ENCODE measurements around the gene MRPS2. TPM values are rescaled to one million over a fixed set of nuclear protein-coding genes. Genes with fewer than 3 reads are reported as not detected.

MRPS2 gene
- polyA plus RNA-seq, 2 of the 4 experiments (the other 2 are of a cell fraction): 66.9 to 90.1 TPM

DNA sequence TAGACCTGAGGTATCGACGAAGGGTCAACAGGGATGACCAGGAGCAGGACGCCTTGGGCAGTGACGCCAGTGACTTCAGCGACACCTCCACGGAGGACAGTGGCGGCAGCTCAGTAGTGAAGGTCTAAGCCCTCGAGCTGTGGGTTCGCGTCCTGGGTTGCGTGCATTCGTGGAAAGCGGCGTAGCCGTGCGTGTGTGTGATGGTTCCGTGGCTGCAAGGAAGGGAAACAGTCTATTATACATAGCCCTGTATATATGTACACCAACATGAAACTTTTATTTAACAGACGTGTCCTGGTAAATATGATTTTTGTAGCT lies 12.5 kb upstream of the MRPS2 start:
- no peak for DNase-seq (ENCODE audit: low read depth in 1 of 2, low spot score in 1 of 2)
- no peaks in the 10 kb centered on the region for H3K9me3 ChIP-seq
- POLR2A ChIA-PET: no interaction called here
- ATAC-seq: no peak
- no peak for FAIRE-seq
- CTCF ChIA-PET: interaction anchor here (3.0 to 4.0 kb wide), 2 partner anchors 12 to 17 kb away, joined by 13 to 20 read pairs; partner anchors contain the start of gene MRPS2
- H3K27ac ChIP-seq: no peak overlapping the region
- WGBS (ENCODE audit: missing lambda C conversion rate): 94% methylated on average over 18 of the region's 18 CpGs
- TF ChIP-seq ELK1 (IDR thresholded peaks at IDR 0.05; ENCODE audit: low read depth, low read length): no peak
- TF ChIP-seq NPAS2 (CRISPR knock-in tag; IDR thresholded peaks at IDR 0.05; ENCODE audit: borderline replicate concordance): no peak
- TF ChIP-seq ZNF302 (CRISPR knock-in tag; IDR thresholded peaks at IDR 0.05): no peak
- TF ChIP-seq TFCP2L1 (CRISPR knock-in tag; IDR thresholded peaks at IDR 0.05): no peak
- TF ChIP-seq RARB (CRISPR knock-in tag; IDR thresholded peaks at IDR 0.05): no peak
- no peak for TF ChIP-seq RFX5 (IDR thresholded peaks at IDR 0.05)
- no peak for TF ChIP-seq CTCF (IDR thresholded peaks at IDR 0.05)
- no peak for TF ChIP-seq CBX2 (IDR thresholded peaks at IDR 0.05; ENCODE audit: borderline replicate concordance, low read depth)
- no peak for TF ChIP-seq ZSCAN20 (CRISPR knock-in tag; IDR thresholded peaks at IDR 0.05)
- TF ChIP-seq NR3C1 (IDR thresholded peaks at IDR 0.05): no peak
- no peak for TF ChIP-seq POLR2A (IDR thresholded peaks at IDR 0.05; ENCODE audit: low read length)
- peaks cover 9% of the 10 kb centered on the region; the same call in 1 of the 3 replicates for H3K4me1 ChIP-seq
- no peak overlapping the region for H3K4me2 ChIP-seq
- no peak overlapping the region for H3K4me3 ChIP-seq

- no peak for FAIRE-seq
- ChIA-PET POLR2A (no interaction called here), CTCF (interaction anchor here (3.0 to 4.0 kb wide), 2 partner anchors 11 to 16 kb away, joined by 13 to 20 read pairs; partner anchors contain the start of gene MRPS2)
Measured at GRCh38 chr9:135488527-135488926, 12.0 kb upstream of the MRPS2 start.

More at GRCh38 chr9:135488527-135488926, 12.0 kb upstream of the MRPS2 start:
- Histone ChIP-seq H3K4me1 (peaks cover 9% of the 10 kb centered on the region; the same call in 1 of the 3 replicates), H3K27ac (no peak overlapping the region), H3K9me3 (no peaks in the 10 kb centered on the region), H3K4me2 (no peak overlapping the region), H3K4me3 (no peak overlapping the region)
- no peak for DNase-seq (ENCODE audit: low read depth in 1 of 2, low spot score in 1 of 2)
- 94% methylated on average over 17 of the region's 17 CpGs for WGBS (ENCODE audit: missing lambda C conversion rate)
- TF ChIP-seq RCOR1 (IDR thresholded peaks at IDR 0.05; ENCODE audit: low read depth, low read length): no peak
- TF ChIP-seq, protein P1, sequence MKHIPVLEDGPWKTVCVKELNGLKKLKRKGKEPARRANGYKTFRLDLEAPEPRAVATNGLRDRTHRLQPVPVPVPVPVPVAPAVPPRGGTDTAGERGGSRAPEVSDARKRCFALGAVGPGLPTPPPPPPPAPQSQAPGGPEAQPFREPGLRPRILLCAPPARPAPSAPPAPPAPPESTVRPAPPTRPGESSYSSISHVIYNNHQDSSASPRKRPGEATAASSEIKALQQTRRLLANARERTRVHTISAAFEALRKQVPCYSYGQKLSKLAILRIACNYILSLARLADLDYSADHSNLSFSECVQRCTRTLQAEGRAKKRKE (CRISPR knock-in tag; IDR thresholded peaks at IDR 0.05; ENCODE audit: low read depth): no peak
- no peak for TF ChIP-seq HOXB5 (CRISPR knock-in tag; IDR thresholded peaks at IDR 0.05)
- no peak for TF ChIP-seq MAZ (IDR thresholded peaks at IDR 0.05; ENCODE audit: borderline replicate concordance, low read depth, low read length)
- no peak for TF ChIP-seq TFCP2L1 (CRISPR knock-in tag; IDR thresholded peaks at IDR 0.05)
- no peak for TF ChIP-seq SMC3 (IDR thresholded peaks at IDR 0.05)
- no peak for TF ChIP-seq POLR2AphosphoS2 (conservative IDR thresholded peaks at IDR 0.05; ENCODE audit: low read length)
- TF ChIP-seq HOXA7 (CRISPR knock-in tag; IDR thresholded peaks at IDR 0.05): no peak
- TF ChIP-seq RFX5 (IDR thresholded peaks at IDR 0.05): no peak
- no peak for TF ChIP-seq CBX2 (IDR thresholded peaks at IDR 0.05; ENCODE audit: borderline replicate concordance, low read depth)
- no peak for TF ChIP-seq E2F6 (IDR thresholded peaks at IDR 0.05; ENCODE audit: borderline replicate concordance, low read depth)
- TF ChIP-seq GATA3 (IDR thresholded peaks at IDR 0.05; ENCODE audit: borderline replicate concordance): no peak
- no peak for TF ChIP-seq MAFK (IDR thresholded peaks at IDR 0.05; ENCODE audit: partially characterized antibody)
- TF ChIP-seq, protein P2, sequence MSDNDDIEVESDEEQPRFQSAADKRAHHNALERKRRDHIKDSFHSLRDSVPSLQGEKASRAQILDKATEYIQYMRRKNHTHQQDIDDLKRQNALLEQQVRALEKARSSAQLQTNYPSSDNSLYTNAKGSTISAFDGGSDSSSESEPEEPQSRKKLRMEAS (IDR thresholded peaks at IDR 0.05): no peak
- TF ChIP-seq CBX8 (IDR thresholded peaks at IDR 0.05): no peak
- TF ChIP-seq HDAC2 (IDR thresholded peaks at IDR 0.05): no peak
- TF ChIP-seq, protein P3, sequence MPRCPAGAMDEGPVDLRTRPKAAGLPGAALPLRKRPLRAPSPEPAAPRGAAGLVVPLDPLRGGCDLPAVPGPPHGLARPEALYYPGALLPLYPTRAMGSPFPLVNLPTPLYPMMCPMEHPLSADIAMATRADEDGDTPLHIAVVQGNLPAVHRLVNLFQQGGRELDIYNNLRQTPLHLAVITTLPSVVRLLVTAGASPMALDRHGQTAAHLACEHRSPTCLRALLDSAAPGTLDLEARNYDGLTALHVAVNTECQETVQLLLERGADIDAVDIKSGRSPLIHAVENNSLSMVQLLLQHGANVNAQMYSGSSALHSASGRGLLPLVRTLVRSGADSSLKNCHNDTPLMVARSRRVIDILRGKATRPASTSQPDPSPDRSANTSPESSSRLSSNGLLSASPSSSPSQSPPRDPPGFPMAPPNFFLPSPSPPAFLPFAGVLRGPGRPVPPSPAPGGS (IDR thresholded peaks at IDR 0.05): no peak
- TF ChIP-seq ELK1 (IDR thresholded peaks at IDR 0.05; ENCODE audit: low read depth, low read length): no peak
- TF ChIP-seq NPAS2 (CRISPR knock-in tag; IDR thresholded peaks at IDR 0.05; ENCODE audit: borderline replicate concordance): no peak
- no peak for ATAC-seq

Data from A549 (cell line).